Smooth muscle cell (in vitro differentiated cells): Measurements from ENCODE around the gene FHIT. TPM values are rescaled to one million over a fixed set of nuclear protein-coding genes. Genes with fewer than 3 reads are reported as not detected.

Source experiments
- DNase-seq: peaks from one replicate; lab custom pipeline; 2025; ENCODE audit not compliant: unreplicated experiment; lab: John Stamatoyannopoulos, UW
- H2AFZ ChIP-seq: fragments of 200-600 bp; sonication (generic); 2 replicates; pipeline ENCODE4 v1.6.0; 2016; ENCODE audit warnings: antibody characterized with exemption, low read depth, mild to moderate bottlenecking
- H3F3A ChIP-seq: fragments of 200-600 bp; sonication (generic); 2 replicates; pipeline ENCODE4 v1.6.0; 2017; ENCODE audit warnings: antibody characterized with exemption, low read depth
- H3K27ac ChIP-seq: fragments of 200-600 bp; sonication (generic); 2 replicates; pipeline ENCODE4 v1.5.1; 2016; ENCODE audit warnings: low read depth, mild to moderate bottlenecking
- H3K27me3 ChIP-seq: fragments of 200-600 bp; sonication (generic); 2 replicates; pipeline ENCODE4 v1.6.1; 2016; ENCODE audit warnings: low read depth, mild to moderate bottlenecking
- H3K36me3 ChIP-seq: fragments of 200-600 bp; sonication (generic); 2 replicates; pipeline ENCODE4 v1.5.1; 2016; ENCODE audit warnings: low read depth
- H3K4me1 ChIP-seq: fragments of 200-600 bp; sonication (generic); 2 replicates; pipeline ENCODE4 v1.5.1; 2016; ENCODE audit warnings: low read depth
- H3K4me2 ChIP-seq: fragments of 200-600 bp; sonication (generic); 2 replicates; pipeline ENCODE4 v1.6.0; 2016; ENCODE audit warnings: mild to moderate bottlenecking
- H3K4me3 ChIP-seq: fragments of 200-600 bp; sonication (generic); 2 replicates; pipeline ENCODE4 v1.5.1; 2016; ENCODE audit warnings: mild to moderate bottlenecking
- H3K79me2 ChIP-seq: fragments of 200-600 bp; sonication (generic); 2 replicates; pipeline ENCODE4 v1.6.0; 2016; ENCODE audit warnings: low read depth, mild to moderate bottlenecking
- H3K9ac ChIP-seq: fragments of 200-600 bp; sonication (generic); 2 replicates; pipeline ENCODE4 v1.6.0; 2016; ENCODE audit warnings: low read depth
- H3K9me3 ChIP-seq: fragments of 200-600 bp; sonication (generic); replicated peaks from 2 replicates; pipeline ENCODE4 v1.5.1; 2016; ENCODE audit warnings: low read depth
- H4K20me1 ChIP-seq: fragments of 200-600 bp; sonication (generic); 2 replicates; pipeline ENCODE4 v1.6.0; 2016; ENCODE audit warnings: low read depth
- WGBS: methylation state at CpG from one replicate; pipeline ENCODE4 v1.1.7; 2016; ENCODE audit warnings: low lambda C conversion rate; 5-methylcytosine and 5-hydroxymethylcytosine counted together
- polyA plus RNA-seq: library from polyadenylated mRNA; unstranded; fragments of >200 nt; fragmentation: Nextera tagmentation; extraction: Ambion mirVana; gene quantifications from 2 replicates; pipeline ENCODE4 v1.2.1, GENCODE V29; 2016
- total RNA-seq: library from RNA; depleted of rRNA; stranded (reverse); fragments of >200 nt; gene quantifications from 2 replicates; pipeline ENCODE4 v1.2.3, GENCODE V29; 2014
- TF ChIP-seq, protein P1 (sequence below): fragments of 200-600 bp; sonication (generic); IDR thresholded peaks from 2 replicates; pipeline ENCODE4 v1.5.1; 2017; ENCODE audit warnings: borderline replicate concordance, mild to moderate bottlenecking, antibody characterized with exemption; ENCODE audit not compliant: insufficient read depth, poor library complexity, severe bottlenecking

FHIT gene
- total and polyA plus RNA-seq, 2 experiments from 2014 or later = 5.9 to 6.7 TPM

DNA sequence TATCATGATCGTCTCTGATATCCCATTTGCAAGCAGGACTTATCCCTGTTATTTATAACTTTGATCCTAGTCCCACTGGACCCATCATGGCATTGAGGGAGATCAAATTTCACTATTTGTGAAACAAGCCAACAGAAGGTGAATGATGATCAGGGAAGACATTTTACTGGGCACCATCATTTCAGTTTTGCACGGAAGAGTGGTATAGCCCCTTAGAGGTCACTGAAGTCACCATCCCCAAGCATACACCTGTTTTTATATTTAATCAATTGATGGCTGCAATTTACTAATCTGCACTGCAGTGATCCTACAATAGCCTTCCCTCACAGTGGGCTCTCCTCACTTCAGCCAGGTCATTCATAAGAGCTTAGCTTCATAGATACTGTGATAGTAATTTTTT, 132.4 kb downstream of the FHIT start:
- no peaks in the 10 kb centered on the region for H3K27me3 ChIP-seq
- no peaks in the 10 kb centered on the region for H3K79me2 ChIP-seq
- H3K9me3 ChIP-seq = peaks cover 4% of the 10 kb centered on the region
- H3K4me3 ChIP-seq = no peak overlapping the region
- no peak overlapping the region for H3K9ac ChIP-seq
- 96% methylated on average over 2 of the region's 2 CpGs for WGBS
- H3K4me1 ChIP-seq = no peaks in the 10 kb centered on the region
- no peak for DNase-seq
- H3F3A ChIP-seq = no peaks in the 10 kb centered on the region
- H3K36me3 ChIP-seq = no peaks in the 10 kb centered on the region
- no peak overlapping the region for H3K27ac ChIP-seq
- H3K4me2 ChIP-seq = no peak overlapping the region
- H2AFZ ChIP-seq = no peak overlapping the region
- TF ChIP-seq, protein P1, sequence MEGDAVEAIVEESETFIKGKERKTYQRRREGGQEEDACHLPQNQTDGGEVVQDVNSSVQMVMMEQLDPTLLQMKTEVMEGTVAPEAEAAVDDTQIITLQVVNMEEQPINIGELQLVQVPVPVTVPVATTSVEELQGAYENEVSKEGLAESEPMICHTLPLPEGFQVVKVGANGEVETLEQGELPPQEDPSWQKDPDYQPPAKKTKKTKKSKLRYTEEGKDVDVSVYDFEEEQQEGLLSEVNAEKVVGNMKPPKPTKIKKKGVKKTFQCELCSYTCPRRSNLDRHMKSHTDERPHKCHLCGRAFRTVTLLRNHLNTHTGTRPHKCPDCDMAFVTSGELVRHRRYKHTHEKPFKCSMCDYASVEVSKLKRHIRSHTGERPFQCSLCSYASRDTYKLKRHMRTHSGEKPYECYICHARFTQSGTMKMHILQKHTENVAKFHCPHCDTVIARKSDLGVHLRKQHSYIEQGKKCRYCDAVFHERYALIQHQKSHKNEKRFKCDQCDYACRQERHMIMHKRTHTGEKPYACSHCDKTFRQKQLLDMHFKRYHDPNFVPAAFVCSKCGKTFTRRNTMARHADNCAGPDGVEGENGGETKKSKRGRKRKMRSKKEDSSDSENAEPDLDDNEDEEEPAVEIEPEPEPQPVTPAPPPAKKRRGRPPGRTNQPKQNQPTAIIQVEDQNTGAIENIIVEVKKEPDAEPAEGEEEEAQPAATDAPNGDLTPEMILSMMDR = no peak
- no peaks in the 10 kb centered on the region for H4K20me1 ChIP-seq

GRCh38 chr3:61117045-61117898, 134.0 kb downstream of the FHIT start:
- Histone ChIP-seq H2AFZ (no peak overlapping the region), H3K79me2 (no peaks in the 10 kb centered on the region), H3K4me2 (no peak overlapping the region), H3F3A (no peaks in the 10 kb centered on the region), H3K4me3 (no peak overlapping the region), H3K27ac (no peak overlapping the region), H4K20me1 (no peaks in the 10 kb centered on the region), H3K9me3 (peaks cover 4% of the 10 kb centered on the region), H3K4me1 (no peaks in the 10 kb centered on the region), H3K27me3 (no peaks in the 10 kb centered on the region), H3K9ac (no peak overlapping the region), H3K36me3 (no peaks in the 10 kb centered on the region)
- WGBS = 88% methylated on average over 7 of the region's 7 CpGs
- DNase-seq = no peak
- TF ChIP-seq, protein P1 = no peak

DNA sequence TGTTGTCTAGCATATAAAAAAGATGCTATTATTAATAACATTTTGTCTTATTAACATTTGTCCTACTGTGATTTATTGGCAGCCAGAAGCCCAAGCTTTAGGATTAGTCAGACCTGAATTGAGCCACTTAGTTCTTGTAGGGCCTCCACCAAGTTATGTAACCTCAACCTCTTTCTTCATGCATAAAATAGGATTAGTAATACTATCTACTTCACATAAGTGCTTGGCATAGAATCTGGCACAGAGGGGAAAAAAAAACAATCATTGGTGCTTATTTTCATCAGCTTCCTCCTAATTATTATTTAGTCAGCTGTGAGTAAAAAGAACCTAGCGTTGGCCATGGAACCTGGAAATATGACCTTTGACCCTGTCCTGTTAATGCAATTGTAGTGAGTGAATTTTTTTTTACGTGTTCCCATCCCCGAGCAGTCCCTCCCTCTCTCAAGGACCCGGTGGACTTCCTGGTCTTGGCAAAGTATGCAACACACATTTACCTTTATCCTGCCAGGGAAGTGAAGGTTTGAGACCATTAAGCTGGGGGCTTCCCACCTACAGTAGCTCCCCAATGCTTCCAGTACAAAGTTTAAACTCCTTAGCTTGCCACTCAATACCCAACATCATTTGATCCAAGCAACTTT, 136.8 kb downstream of the FHIT start:
- H3K79me2 ChIP-seq = no peaks in the 10 kb centered on the region
- TF ChIP-seq, protein P1 = no peak
- no peak overlapping the region for H3K4me3 ChIP-seq
- H3K36me3 ChIP-seq = no peaks in the 10 kb centered on the region
- no peaks in the 10 kb centered on the region for H3K4me1 ChIP-seq
- DNase-seq = no peak
- H3K27ac ChIP-seq = no peak overlapping the region
- no peaks in the 10 kb centered on the region for H4K20me1 ChIP-seq
- H2AFZ ChIP-seq = no peak overlapping the region
- no peaks in the 10 kb centered on the region for H3K27me3 ChIP-seq
- H3K9ac ChIP-seq = no peak overlapping the region
- no peaks in the 10 kb centered on the region for H3K9me3 ChIP-seq
- no peak overlapping the region for H3K4me2 ChIP-seq
- 90% methylated on average over 4 of the region's 4 CpGs for WGBS
- no peaks in the 10 kb centered on the region for H3F3A ChIP-seq

DNA sequence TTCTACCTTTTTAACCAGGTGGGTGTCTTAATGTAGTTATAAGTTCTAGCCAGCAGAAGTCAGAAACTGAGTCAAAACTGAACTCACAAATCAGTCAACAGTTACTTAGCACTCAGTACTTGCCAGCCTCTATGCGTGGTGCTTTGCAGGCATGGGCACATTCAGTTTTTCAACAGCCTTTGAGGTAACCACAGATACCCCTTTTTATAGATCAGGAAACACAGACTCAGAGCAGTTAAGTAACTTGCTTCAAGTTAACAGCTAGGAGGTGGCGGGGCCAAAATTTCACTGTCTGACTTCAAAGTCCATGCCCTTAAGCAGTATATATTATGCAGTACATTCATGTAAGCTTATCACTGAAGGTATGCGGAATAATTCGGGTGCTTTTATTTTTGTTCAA, 139.4 kb downstream of the FHIT start:
- H3K36me3 ChIP-seq = no peaks in the 10 kb centered on the region
- no peak overlapping the region for H2AFZ ChIP-seq
- no peaks in the 10 kb centered on the region for H3K27me3 ChIP-seq
- no peaks in the 10 kb centered on the region for H3K4me1 ChIP-seq
- H4K20me1 ChIP-seq = no peaks in the 10 kb centered on the region
- no peak overlapping the region for H3K4me2 ChIP-seq
- H3F3A ChIP-seq = no peaks in the 10 kb centered on the region
- no peaks in the 10 kb centered on the region for H3K79me2 ChIP-seq
- no peaks in the 10 kb centered on the region for H3K9me3 ChIP-seq
- H3K27ac ChIP-seq = no peak overlapping the region
- H3K4me3 ChIP-seq = no peak overlapping the region
- no peak for DNase-seq
- H3K9ac ChIP-seq = no peak overlapping the region
- TF ChIP-seq, protein P1 = no peak
- 91% methylated on average over 4 of the region's 4 CpGs for WGBS
